ENCODE measurements around the gene FAIM2. TPM values are rescaled to one million over a fixed set of nuclear protein-coding genes. Genes with fewer than 3 reads are reported as not detected.

Gene FAIM2
- total and polyA plus RNA-seq, 2 donors (not counting 3 experiments of a cell fraction or from before 2014, with no cell fraction given) = 0.01 TPM; not detected in 1

- ChIA-PET POLR2A (no interaction called here), CTCF (interaction anchor here (9.0 kb wide), 1 partner anchor 16 kb away, joined by 54 read pairs; no protein-coding TSS in a partner anchor)
- BruUV-seq (replicated peaks) = no TSS peak
- Histone ChIP-seq H3K4me2 (ENCODE audit: insufficient read depth, low read length) (no peak overlapping the region), H3K4me3 (replicated peaks in 1 of 3; ENCODE audit: insufficient read depth in 1 of 3, low read depth in 1 of 3, low read length in 3 of 3) (no peak overlapping the region), H3K9me3 (replicated peaks; ENCODE audit: control insufficient read depth, insufficient read depth, low read length) (no peaks in the 10 kb centered on the region), H3K36me3 (ENCODE audit: control insufficient read depth in 2 of 2, extremely low read depth in 1 of 2, insufficient read depth in 2 of 2, low read length in 2 of 2) (peaks cover 0 to 4% of the 10 kb centered on the region in 2 experiments), H2AFZ (ENCODE audit: low read depth, low read length) (no peak overlapping the region), H3K9me1 (replicated peaks; ENCODE audit: control insufficient read depth, extremely low read depth, insufficient read depth, low read length) (no peaks in the 10 kb centered on the region), H3K27me3 (ENCODE audit: control insufficient read depth in 2 of 2, insufficient read depth in 2 of 2, low read length in 2 of 2) (no peaks in the 10 kb centered on the region), H3K79me2 (ENCODE audit: control insufficient read depth, insufficient read depth, low read length) (peaks cover 65% of the 10 kb centered on the region), H3K9ac (replicated peaks; ENCODE audit: extremely low read depth, insufficient read depth, low read length) (no peak overlapping the region), H3K4me1 (ENCODE audit: control insufficient read depth, extremely low read depth, insufficient read depth, low read length) (peaks cover 50% of the 10 kb centered on the region), H4K20me1 (replicated peaks; ENCODE audit: control insufficient read depth, extremely low read depth, insufficient read depth, low read length) (no peaks in the 10 kb centered on the region), H3K27ac (ENCODE audit: insufficient read depth, low read depth, low read length) (no peak overlapping the region)
- FAIRE-seq (no peak), DNase-seq (ENCODE audit: low read depth, low spot score) (no peak)
- dilution Hi-C loops (cut with MboI; ENCODE audit: extremely low pct_ligation_motif_present, low sequenced_read_pairs) (no loop called here), intact Hi-C loops (cut with micrococcal nuclease) (no loop called here)
- TF ChIP-seq POLR2A (IDR thresholded peaks at IDR 0.05; ENCODE audit: low read depth, low read length) = no peak
- no peak for TF ChIP-seq FOS (IDR thresholded peaks at IDR 0.05; ENCODE audit: borderline replicate concordance, insufficient read depth, low read length)
- no peak for TF ChIP-seq MYC (IDR thresholded peaks at IDR 0.05; ENCODE audit: low read depth, low read length)
- no peak for TF ChIP-seq CTCF (IDR thresholded peaks at IDR 0.05; ENCODE audit: extremely low read depth in 1 of 2, insufficient read depth in 1 of 2, low read depth in 1 of 2, low read length in 2 of 2)
- TF ChIP-seq MAX (IDR thresholded peaks at IDR 0.05; ENCODE audit: insufficient read depth, insufficient read length) = no peak
- TF ChIP-seq JUN (IDR thresholded peaks at IDR 0.05; ENCODE audit: borderline replicate concordance, insufficient read depth, insufficient read length, low read depth) = no peak
- no peak for TF ChIP-seq GATA2 (IDR thresholded peaks at IDR 0.05; ENCODE audit: insufficient read depth, insufficient read length, low read depth, low read length)
- no peak for TF ChIP-seq EZH2 (IDR thresholded peaks at IDR 0.05; ENCODE audit: borderline replicate concordance, low read depth, low read length, severe bottlenecking)
- TF ChIP-seq POLR2AphosphoS5 (IDR thresholded peaks at IDR 0.05; ENCODE audit: insufficient read depth, low read depth, low read length) = no peak
These were observed 80.3 kb downstream of the FAIM2 start for GRCh38 chr12:49823350-49823749.
